GM23248 (cell line): ENCODE results near the gene PTPRS. TPM values are rescaled to one million over a fixed set of nuclear protein-coding genes. Genes with fewer than 3 reads are reported as not detected.

Source experiments
- DNase-seq: peaks from one replicate; pipeline ENCODE4 v3.0.0-alpha.2; 2015
- H2AFZ ChIP-seq: fragments of 200-600 bp; sonication (generic); 2 replicates; pipeline ENCODE4 v1.6.1; 2016; ENCODE audit warnings: antibody characterized with exemption
- H3F3A ChIP-seq: fragments of 200-600 bp; sonication (generic); 2 replicates; pipeline ENCODE4 v1.6.1; 2016; ENCODE audit warnings: mild to moderate bottlenecking, antibody characterized with exemption, mixed run types; ENCODE audit not compliant: insufficient read depth
- H3K27ac ChIP-seq: fragments of 200-600 bp; sonication (generic); 2 replicates; pipeline ENCODE4 v1.5.1; 2016; ENCODE audit warnings: mild to moderate bottlenecking
- H3K27me3 ChIP-seq: fragments of 200-600 bp; sonication (generic); replicated peaks from 2 replicates; pipeline ENCODE4 v1.6.1; 2016; ENCODE audit warnings: mild to moderate bottlenecking; ENCODE audit not compliant: insufficient read depth
- H3K36me3 ChIP-seq: fragments of 200-600 bp; sonication (generic); 2 replicates; pipeline ENCODE4 v1.6.1; 2016; ENCODE audit warnings: low read depth, mild to moderate bottlenecking
- H3K4me1 ChIP-seq: fragments of 200-600 bp; sonication (generic); 2 replicates; pipeline ENCODE4 v1.6.1; 2016; ENCODE audit warnings: mild to moderate bottlenecking; ENCODE audit not compliant: insufficient read depth
- H3K4me2 ChIP-seq: fragments of 200-600 bp; sonication (generic); one replicate; pipeline ENCODE4 v1.6.1; 2016; ENCODE audit warnings: mild to moderate bottlenecking; ENCODE audit not compliant: unreplicated experiment
- H3K4me3 ChIP-seq: fragments of 200-600 bp; sonication (generic); 2 replicates; pipeline ENCODE4 v1.5.1; 2016; ENCODE audit warnings: mild to moderate bottlenecking
- H3K79me2 ChIP-seq: fragments of 200-600 bp; sonication (generic); 2 replicates; pipeline ENCODE4 v1.6.1; 2016; ENCODE audit warnings: mild to moderate bottlenecking; ENCODE audit not compliant: insufficient read depth
- H3K9ac ChIP-seq: fragments of 200-600 bp; sonication (generic); 2 replicates; pipeline ENCODE4 v1.6.1; 2016; ENCODE audit warnings: mild to moderate bottlenecking
- H3K9me2 ChIP-seq: fragments of 200-600 bp; sonication (generic); 2 replicates; pipeline ENCODE4 v1.6.1; 2016; ENCODE audit warnings: mixed run types, mild to moderate bottlenecking, moderate library complexity; ENCODE audit not compliant: insufficient read depth
- H3K9me3 ChIP-seq: fragments of 200-600 bp; sonication (generic); one replicate; pipeline ENCODE4 v1.6.1; 2017; ENCODE audit warnings: low read depth
- H4K20me1 ChIP-seq: fragments of 200-600 bp; sonication (generic); 2 replicates; pipeline ENCODE4 v1.6.0; 2016; ENCODE audit not compliant: insufficient read depth
- EZH2 ChIP-seq: fragments of 200-600 bp; sonication (generic); IDR thresholded peaks from 2 replicates; pipeline ENCODE4 v1.6.1; 2018; ENCODE audit warnings: antibody characterized with exemption, mild to moderate bottlenecking; ENCODE audit not compliant: insufficient read depth, poor library complexity, severe bottlenecking
- EZH2phosphoT487 ChIP-seq: fragments of 200-600 bp; sonication (generic); IDR thresholded peaks from 2 replicates; pipeline ENCODE4 v1.6.1; 2018; ENCODE audit warnings: antibody characterized with exemption, moderate library complexity, mild to moderate bottlenecking, low read depth; ENCODE audit not compliant: insufficient read depth
- WGBS, 2 experiments: methylation state at CpG; one replicate each; pipeline ENCODE4 v1.1.6; 2015 to 2017; ENCODE audit warnings: low lambda C conversion rate in 2 of 2, low coverage in 1 of 2; ENCODE audit errors: missing lambda C conversion rate in 2 of 2; 5-methylcytosine and 5-hydroxymethylcytosine counted together
- in situ Hi-C: fragments of 300-500 bp; cut with MboI; formaldehyde crosslinking; loops from 2 replicates; pipeline ENCODE4 v1.15.0; 2020
- polyA plus RNA-seq: library from polyadenylated mRNA; unstranded; fragments of >200 nt; fragmentation: Nextera tagmentation; extraction: Ambion mirVana; gene quantifications from 2 replicates; pipeline ENCODE4 v1.2.1, GENCODE V29; 2016
- total RNA-seq: library from RNA; depleted of rRNA; stranded (reverse); fragments of >200 nt; shearing (Covaris generic); gene quantifications from 2 replicates; pipeline ENCODE4 v1.2.3, GENCODE V29; 2014

Gene PTPRS
- total and polyA plus RNA-seq, 2 experiments from 2014 or later: 20.2 to 196 TPM

- Histone ChIP-seq H3K4me3 (no peak overlapping the region), H3K27ac (no peak overlapping the region), H3K36me3 (no peaks in the 10 kb centered on the region), H3K4me1 (no peaks in the 10 kb centered on the region), H3K4me2 (no peak overlapping the region), H3K27me3 (no peaks in the 10 kb centered on the region; the same call in 1 of the 2 replicates), H3K79me2 (no peaks in the 10 kb centered on the region), H4K20me1 (no peaks in the 10 kb centered on the region), H3K9ac (no peak overlapping the region), H2AFZ (no peak overlapping the region), H3K9me2 (no peaks in the 10 kb centered on the region), H3K9me3 (no peaks in the 10 kb centered on the region), H3F3A (no peaks in the 10 kb centered on the region)
- no peak for DNase-seq
- no peak for TF ChIP-seq EZH2
- no peak for TF ChIP-seq EZH2phosphoT487
- 94 to 95% methylated on average over 32 of the region's 32 CpGs for WGBS, 2 experiments
- in situ Hi-C loops: no loop called here
These were observed 5.7 kb downstream of the PTPRS start for GRCh38 chr19:5334824-5335500.

- no peak overlapping the region for H2AFZ ChIP-seq
- H3K4me2 ChIP-seq: no peak overlapping the region
- DNase-seq: no peak
- no peak overlapping the region for H3K4me3 ChIP-seq
- TF ChIP-seq EZH2phosphoT487: no peak
- TF ChIP-seq EZH2: no peak
- H3K4me1 ChIP-seq: no peaks in the 10 kb centered on the region
- no peak overlapping the region for H3K9ac ChIP-seq
- H4K20me1 ChIP-seq: no peaks in the 10 kb centered on the region
- no peaks in the 10 kb centered on the region; the same call in 1 of the 2 replicates for H3K27me3 ChIP-seq
- no peaks in the 10 kb centered on the region for H3K79me2 ChIP-seq
- WGBS, 2 experiments: 92% methylated on average over 10 of the region's 10 CpGs
- no peaks in the 10 kb centered on the region for H3K36me3 ChIP-seq
- H3K27ac ChIP-seq: no peak overlapping the region
- H3K9me2 ChIP-seq: no peaks in the 10 kb centered on the region
- H3F3A ChIP-seq: no peaks in the 10 kb centered on the region
- no peaks in the 10 kb centered on the region for H3K9me3 ChIP-seq
- in situ Hi-C loops: no loop called here
These were observed 6.3 kb downstream of the PTPRS start for GRCh38 chr19:5334366-5334739.

GRCh38 chr19:5333581-5334365, 6.8 kb downstream of the PTPRS start:
- Histone ChIP-seq H3F3A (no peaks in the 10 kb centered on the region), H3K79me2 (no peaks in the 10 kb centered on the region), H3K36me3 (no peaks in the 10 kb centered on the region), H3K9me3 (no peaks in the 10 kb centered on the region), H3K4me3 (no peak overlapping the region), H3K9me2 (no peaks in the 10 kb centered on the region), H3K27ac (no peak overlapping the region), H3K9ac (no peak overlapping the region), H4K20me1 (no peaks in the 10 kb centered on the region), H2AFZ (no peak overlapping the region), H3K4me2 (no peak overlapping the region), H3K27me3 (no peaks in the 10 kb centered on the region; the same call in 1 of the 2 replicates), H3K4me1 (no peaks in the 10 kb centered on the region)
- TF ChIP-seq EZH2: no peak
- TF ChIP-seq EZH2phosphoT487: no peak
- in situ Hi-C loops: no loop called here
- no peak for DNase-seq
- 90 to 93% methylated on average over 17 of the region's 17 CpGs for WGBS, 2 experiments

- Histone ChIP-seq H3K9me2 (no peaks in the 10 kb centered on the region), H3K36me3 (no peaks in the 10 kb centered on the region), H3K9me3 (no peaks in the 10 kb centered on the region), H3K4me1 (no peaks in the 10 kb centered on the region), H3K27ac (no peak overlapping the region), H3K9ac (no peak overlapping the region), H3K4me2 (no peak overlapping the region), H3K4me3 (no peak overlapping the region), H3K27me3 (no peaks in the 10 kb centered on the region), H4K20me1 (no peaks in the 10 kb centered on the region), H3F3A (no peaks in the 10 kb centered on the region), H3K79me2 (no peaks in the 10 kb centered on the region), H2AFZ (no peak overlapping the region)
- in situ Hi-C loops: no loop called here
- no peak for DNase-seq
- 97 to 99% methylated on average over 11 of the region's 11 CpGs for WGBS, 2 experiments
- TF ChIP-seq EZH2 (no peak), EZH2phosphoT487 (no peak)
These were observed 8.1 kb downstream of the PTPRS start for GRCh38 chr19:5332501-5332900.
